ENCODE results near the gene ABTB1. TPM values are rescaled to one million over a fixed set of nuclear protein-coding genes. Genes with fewer than 3 reads are reported as not detected.

Gene ABTB1
- total and polyA plus RNA-seq, 2 experiments from 2014 or later, result 3.7 to 5.7 TPM

GRCh38 chr3:127624063-127624462, 48.7 kb upstream of the ABTB1 start (continued):
- no peak for TF ChIP-seq ZNF462 (CRISPR knock-in tag; IDR thresholded peaks at IDR 0.05)

GRCh38 chr3:127625821-127626220, 46.9 kb upstream of the ABTB1 start:
- Histone ChIP-seq H3K27me3 (ENCODE audit: insufficient read depth) (peaks cover 41% of the 10 kb centered on the region), H3K4me1 (ENCODE audit: insufficient read depth) (no peaks in the 10 kb centered on the region), H3K27ac (ENCODE audit: low read depth) (no peak overlapping the region), H3K4me3 (no peak overlapping the region), H2AFZ (no peak overlapping the region), H3K9me2 (ENCODE audit: insufficient read depth) (no peaks in the 10 kb centered on the region), H3K79me2 (replicated peaks; ENCODE audit: insufficient read depth) (no peaks in the 10 kb centered on the region), H3F3A (replicated peaks; ENCODE audit: low read depth) (peaks cover 5% of the 10 kb centered on the region; the same call in 1 of the 2 replicates), H3K4me2 (no peak overlapping the region), H4K20me1 (replicated peaks; ENCODE audit: insufficient read depth) (0 out of 2 replicates have a peak, but pooled peaks cover 2% of the 10 kb centered on the region), H3K36me3 (ENCODE audit: insufficient read depth) (peaks cover 13% of the 10 kb centered on the region)
- Mint-ChIP-seq H3K4me1 (peaks cover 9% of the 10 kb centered on the region), H3K4me3 (no peak overlapping the region), H3K9me3 (peaks cover 6% of the 10 kb centered on the region), H3K27ac (no peak overlapping the region), H3K27me3 (ENCODE audit: insufficient read depth, low read depth, poor library complexity) (peaks cover 26% of the 10 kb centered on the region), H3K36me3 (ENCODE audit: low read depth) (peaks cover 29% of the 10 kb centered on the region)
- TF ChIP-seq REST (IDR thresholded peaks at IDR 0.05; ENCODE audit: unreplicated experiment) (no peak), NANOG (IDR thresholded peaks at IDR 0.05; ENCODE audit: borderline replicate concordance) (no peak), EZH2phosphoT487 (IDR thresholded peaks at IDR 0.05; ENCODE audit: unreplicated experiment) (no peak), STAT1 (IDR thresholded peaks at IDR 0.05; ENCODE audit: unreplicated experiment) (no peak), POLR2AphosphoS5 (IDR thresholded peaks at IDR 0.05; ENCODE audit: low read depth) (no peak)
- DNase-seq (ENCODE audit: low spot score) (no peak), ATAC-seq (no peak)
